Amniotic epithelial cell (primary cell): ENCODE measurements around the gene PPP1R8.

Experiments used
- DNase-seq: peaks from one replicate; pipeline ENCODE4 v3.0.0-alpha.2; 2010; ENCODE audit warnings: low read depth

The PPP1R8 gene

DNA sequence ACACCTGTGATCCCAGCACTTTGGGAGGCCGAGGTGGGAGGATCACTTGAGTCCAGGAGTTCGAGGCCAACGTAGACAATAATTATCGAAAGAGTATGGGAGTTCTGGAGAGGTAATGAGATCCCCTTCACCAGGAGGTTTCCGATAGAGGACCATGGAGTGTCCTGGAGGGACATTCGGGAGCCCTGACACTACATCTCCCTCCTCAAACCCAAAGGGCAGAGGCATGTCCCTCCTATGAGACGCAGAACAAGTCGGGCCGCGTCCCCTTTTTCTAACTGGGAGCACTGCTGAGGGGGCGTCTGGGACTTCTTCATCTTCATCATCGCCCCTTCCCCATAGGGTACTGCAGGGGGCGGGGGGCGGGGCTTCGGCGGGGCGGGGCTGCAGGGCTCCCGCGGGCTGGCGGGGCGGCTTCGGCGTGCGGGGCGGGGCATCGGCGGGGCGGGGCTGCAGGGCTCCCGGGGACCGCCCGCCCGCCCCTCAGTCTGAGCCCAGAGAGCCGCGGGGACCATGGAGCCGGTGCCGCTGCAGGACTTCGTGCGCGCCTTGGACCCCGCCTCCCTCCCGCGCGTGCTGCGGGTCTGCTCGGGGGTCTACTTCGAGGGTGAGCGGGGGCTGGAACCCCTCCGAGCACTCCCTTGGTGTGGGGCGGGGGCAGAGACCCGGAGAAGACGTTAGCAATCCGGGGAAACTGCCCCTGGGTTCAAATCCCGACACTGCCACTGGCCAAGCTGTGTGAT, 41.6 kb downstream of the PPP1R8 start, which contains the start of gene THEMIS2:
Gene THEMIS2, plus strand, starts transcription at position 486 of the 743 bp plus-strand sequence. Its CDS starts 28 bp downstream, at position 514.
- DNase-seq, result no peak

DNA sequence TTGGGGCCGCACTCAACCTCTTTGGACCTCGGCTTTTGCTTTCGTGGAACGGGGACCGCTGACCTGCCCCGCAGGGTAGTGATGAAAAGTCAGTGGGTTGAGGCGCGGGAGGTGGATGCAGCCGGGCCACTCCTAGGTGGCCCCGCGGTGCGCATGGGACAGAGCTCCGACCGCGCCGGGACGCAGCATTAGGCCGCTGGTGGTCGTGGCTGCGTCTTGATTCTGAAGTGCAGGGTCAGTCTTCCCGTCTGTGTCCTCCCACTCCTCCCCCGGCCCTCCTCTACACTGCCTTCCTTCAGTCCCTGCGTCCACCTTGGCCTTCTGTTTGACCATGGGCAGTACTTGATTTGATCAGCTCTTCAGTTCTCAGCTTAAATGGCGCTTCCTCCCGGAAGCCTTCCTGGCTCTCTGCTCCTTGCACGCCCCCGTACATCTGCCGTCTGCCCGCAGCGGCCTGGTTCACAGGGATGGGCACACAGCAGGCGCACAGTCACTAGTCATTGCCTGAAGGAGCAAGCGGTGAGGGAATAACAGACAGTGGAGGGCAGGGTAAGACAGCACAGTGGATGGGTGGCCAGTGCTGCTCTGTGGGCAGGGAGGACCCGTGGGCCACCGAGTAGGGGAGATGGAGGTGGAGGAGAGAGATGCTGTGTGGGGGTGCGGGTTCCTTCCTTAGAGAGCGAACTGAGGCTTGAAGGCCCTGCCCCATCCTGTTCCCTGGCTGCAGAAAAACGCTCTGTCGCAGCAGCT, 42.4 kb downstream of the PPP1R8 start:
- DNase-seq, result peak; percentile 43

DNA sequence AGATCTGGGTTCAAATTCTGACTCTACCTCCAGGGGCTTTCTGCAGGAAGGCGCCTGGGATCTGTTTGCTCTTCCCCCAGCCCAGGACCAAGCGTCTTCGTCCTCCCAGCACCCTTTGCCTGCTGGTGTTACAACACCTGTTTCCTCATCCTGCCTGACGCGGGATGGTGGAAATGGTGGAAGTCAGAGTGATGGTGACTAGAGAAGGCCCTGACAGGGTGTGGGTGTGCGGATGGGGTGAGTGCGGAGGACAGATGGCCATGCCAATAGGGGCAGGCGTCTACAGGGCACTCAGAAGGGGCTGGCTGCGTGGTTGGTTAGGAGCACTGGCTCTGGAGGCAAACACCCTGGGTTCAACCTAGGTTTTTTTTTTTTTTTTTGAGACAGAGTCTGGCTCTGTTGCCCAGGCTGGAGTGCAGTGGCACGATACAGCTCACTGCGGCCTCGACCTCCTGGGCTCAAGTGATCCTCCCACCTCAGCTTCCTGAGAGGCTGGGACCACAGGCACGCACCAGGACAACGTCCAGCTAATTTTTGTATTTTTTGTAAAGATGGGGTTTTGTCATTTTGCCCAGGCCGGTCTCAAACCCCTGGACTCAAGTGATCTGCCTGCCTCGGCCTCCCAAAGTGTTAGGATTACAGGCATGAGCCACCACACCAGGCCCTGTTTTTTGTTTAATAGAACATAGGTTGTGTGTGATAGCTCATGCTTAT, 43.2 kb downstream of the PPP1R8 start:
- peak; percentile 25 for DNase-seq

DNA sequence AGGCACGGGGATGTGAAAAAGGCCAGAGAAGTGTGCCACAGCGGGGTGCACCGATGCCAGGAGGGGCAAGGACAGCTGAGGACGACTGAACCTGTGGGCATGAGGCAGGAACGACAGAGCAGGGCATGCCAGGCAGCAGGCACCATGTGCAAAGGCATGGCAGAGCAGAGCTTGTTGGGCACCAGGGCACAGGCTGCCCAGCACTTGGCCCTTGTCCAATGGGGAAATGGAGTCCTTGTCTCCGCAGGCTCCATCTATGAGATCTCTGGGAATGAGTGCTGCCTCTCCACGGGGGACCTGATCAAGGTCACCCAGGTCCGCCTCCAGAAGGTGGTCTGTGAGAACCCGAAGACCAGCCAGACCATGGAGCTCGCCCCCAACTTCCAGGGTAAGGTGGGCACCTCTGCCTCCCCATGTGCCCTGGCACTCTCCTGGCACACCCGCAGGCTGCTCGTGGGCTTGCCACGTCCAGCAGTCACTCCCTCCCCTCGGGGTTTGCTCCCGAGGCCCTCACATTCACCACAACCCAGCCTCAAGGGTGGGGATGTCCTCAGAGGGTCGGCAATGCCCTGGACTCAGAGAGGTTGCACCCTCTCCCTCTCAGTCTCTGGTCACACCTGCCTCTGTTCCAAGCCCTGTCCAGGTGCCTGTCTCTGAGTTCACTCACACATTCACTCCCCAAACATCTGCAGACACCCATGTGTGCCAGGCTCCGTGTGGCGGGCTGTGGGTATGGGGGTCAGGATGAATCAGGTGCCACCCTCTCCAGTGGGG, 45.9 kb downstream of the PPP1R8 start:
- DNase-seq, result no peak

DNA sequence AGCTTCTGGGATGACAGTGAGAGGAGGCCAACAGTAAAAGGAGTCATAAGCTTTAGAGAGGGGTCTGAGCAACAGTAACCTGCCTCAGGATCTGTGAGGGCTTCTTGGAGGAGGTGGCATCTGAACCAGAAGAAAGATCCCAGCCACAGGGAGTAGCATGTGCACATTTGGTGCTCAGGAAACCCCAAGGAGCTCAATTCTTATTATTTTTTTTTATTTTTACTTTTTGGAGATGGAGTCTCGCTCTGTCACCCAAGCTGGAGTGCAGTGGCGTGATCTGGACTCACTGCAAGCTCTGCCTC, 46.5 kb downstream of the PPP1R8 start:
- no peak for DNase-seq

DNA sequence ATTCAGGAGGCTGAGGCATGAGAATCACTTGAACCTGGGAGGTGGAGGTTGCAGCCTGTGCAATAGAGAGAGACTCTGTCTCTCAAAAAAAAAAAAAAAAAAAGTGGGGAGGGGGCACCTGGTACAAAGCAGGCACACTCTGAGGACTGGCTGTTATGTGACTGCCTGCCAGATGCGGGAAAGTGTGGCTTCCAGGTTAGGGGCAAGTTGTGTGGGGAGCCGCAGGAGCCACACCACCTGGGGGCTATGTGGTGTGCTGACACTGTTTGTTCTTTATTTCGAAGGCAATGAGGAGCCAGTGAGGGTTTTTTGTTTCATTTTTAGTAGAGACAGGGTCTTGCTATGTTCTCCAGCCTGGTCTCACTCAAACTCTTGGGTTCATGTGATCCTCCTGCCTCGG, 47.5 kb downstream of the PPP1R8 start:
- DNase-seq, result no peak

DNA sequence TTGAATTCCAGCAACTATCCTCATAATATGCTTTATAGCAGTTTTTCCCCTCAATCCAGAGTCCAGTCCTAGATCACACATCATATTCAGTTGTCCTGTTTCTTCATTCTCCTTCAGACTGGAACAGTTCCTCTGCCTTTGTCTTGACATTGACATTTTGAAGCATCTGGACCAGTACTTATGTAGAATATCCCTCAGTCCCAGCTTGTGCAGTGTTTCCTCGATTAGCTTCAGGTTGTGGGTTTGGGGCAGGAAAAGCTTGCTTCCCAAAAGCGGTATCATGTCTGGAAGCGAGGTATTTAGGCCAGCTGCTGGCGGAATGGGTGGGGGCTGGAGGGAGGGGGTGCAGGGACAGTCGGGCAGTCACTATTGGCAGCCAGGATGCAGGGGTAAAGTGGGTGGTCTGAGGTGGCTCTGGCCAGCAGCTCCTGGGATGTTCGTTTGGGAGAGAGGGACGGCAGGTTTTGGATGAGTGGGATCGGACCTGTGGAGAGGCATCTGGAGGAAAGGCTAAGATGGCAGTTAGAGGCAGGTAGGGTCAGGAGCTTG, 48.3 kb downstream of the PPP1R8 start:
- DNase-seq, result no peak

DNA sequence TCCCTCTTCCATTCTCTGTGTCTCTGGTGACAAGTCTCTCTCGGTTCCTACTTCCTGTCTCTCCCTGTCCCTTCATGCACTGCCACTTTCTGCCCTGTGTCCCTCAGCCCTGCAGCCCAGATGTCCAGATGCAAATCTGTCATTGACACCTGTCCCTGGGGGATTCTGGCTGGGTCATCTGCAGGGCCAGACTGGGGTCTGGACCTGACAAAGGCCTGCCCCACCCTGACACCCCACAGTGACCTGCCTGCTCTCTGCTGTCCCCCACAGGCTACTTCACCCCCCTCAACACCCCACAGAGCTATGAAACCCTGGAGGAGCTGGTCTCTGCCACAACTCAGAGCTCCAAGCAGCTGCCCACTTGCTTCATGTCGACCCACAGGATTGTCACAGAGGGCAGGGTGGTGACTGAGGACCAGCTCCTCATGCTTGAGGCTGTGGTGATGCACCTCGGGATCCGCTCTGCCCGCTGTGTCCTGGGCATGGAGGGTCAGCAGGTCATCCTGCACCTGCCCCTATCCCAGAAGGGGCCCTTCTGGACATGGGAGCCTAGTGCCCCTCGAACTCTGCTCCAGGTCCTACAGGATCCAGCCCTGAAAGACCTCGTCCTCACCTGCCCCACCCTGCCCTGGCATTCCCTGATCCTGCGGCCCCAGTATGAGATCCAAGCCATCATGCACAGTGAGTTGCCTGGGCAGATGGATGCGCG, 48.9 kb downstream of the PPP1R8 start:
- no peak for DNase-seq

DNA sequence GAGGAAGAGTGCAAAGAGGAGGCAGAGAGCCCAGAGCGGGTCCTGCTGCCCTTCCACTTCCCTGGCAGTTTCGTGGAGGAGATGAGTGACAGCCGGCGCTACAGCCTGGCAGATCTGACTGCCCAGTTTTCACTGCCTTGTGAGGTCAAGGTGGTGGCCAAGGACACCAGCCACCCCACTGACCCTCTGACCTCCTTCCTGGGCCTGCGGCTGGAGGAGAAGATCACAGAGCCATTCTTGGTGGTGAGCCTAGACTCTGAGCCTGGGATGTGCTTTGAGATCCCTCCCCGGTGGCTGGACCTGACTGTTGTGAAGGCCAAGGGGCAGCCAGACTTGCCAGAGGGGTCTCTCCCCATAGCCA, 51.9 kb downstream of the PPP1R8 start:
- DNase-seq, result no peak

DNA sequence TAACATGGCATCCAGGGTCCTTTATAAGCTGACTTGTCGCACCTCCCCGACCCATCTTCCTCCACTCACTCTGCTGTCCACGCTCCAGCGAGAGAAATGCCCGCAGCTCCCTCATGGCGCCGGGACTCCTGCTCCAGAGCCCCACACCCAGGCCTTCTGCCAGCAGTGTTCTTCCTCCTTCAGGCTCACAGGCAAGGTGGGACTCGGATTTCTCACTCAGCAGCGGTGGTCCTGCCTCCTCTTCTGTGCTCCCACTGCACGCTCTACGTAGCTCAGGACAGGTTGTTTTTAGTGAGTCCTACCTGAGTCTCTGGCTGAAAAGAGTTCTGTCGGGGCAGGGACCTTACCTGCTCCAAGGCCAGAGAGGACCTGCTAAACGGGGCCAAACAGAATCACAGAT, 53.0 kb downstream of the PPP1R8 start:
- DNase-seq, result no peak

DNA sequence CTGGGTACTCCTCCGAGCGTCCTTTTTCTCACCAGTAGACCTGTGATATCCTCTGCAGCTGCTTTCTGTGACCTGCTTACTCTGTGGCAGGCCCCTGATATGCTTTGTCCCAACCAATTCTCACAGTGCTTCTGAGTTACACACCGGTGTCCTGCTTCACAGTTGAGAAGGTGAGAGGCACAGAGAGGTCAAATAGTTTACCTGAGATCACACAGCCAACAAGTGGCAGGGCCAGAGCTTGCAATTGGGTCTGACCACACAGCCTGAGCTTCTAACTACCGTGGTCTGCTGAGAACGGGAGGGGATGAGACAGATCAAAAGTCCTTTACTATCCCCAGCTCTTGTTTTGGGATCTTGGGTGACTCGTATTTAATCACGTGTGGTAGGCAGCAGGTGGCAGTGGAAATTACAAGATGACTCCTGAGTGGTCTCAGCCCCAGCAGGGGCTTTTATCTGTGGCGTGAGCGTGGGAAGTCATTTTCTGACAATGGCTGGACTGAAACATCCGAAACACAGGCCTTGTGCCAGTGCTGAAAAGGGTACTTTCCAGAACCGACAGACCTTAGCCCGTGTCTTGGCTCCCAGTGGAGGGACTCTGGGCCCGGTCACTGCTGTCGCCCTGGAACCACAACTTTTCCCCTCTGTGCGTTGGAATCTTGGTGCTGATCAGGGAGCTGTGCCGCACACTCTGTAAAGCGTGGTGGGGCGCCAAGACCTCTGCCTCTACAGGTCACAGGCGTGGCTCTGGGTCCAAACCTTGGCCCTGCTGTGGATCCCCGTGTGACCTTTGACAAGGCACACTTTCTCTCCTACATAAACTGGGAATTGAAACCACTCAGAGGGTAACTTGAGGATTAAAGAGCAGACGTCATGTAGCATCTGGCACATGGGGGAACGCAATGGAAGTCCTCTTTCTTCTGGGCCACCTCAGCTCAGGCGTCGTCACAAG, 53.7 kb downstream of the PPP1R8 start:
- DNase-seq, result no peak

DNA sequence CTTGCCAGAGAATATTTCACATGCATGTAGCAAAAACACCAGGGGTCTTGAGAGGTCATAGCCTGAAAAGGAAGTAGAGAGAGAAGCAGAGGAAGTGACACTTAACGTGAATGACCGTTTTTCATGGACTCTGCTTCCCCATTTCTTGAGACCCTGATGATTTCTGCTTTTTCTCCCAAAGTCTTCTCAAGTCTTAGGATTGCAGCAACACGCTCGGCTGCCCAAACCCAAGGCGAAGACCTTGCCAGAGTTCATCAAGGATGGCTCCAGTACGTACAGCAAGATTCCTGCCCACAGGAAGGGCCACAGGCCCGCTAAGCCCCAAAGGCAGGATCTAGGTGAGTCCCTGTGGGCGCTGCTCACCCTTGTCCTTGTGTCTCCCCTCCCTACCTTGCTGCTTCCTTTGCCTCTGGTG, 54.5 kb downstream of the PPP1R8 start:
- DNase-seq, result no peak

DNA sequence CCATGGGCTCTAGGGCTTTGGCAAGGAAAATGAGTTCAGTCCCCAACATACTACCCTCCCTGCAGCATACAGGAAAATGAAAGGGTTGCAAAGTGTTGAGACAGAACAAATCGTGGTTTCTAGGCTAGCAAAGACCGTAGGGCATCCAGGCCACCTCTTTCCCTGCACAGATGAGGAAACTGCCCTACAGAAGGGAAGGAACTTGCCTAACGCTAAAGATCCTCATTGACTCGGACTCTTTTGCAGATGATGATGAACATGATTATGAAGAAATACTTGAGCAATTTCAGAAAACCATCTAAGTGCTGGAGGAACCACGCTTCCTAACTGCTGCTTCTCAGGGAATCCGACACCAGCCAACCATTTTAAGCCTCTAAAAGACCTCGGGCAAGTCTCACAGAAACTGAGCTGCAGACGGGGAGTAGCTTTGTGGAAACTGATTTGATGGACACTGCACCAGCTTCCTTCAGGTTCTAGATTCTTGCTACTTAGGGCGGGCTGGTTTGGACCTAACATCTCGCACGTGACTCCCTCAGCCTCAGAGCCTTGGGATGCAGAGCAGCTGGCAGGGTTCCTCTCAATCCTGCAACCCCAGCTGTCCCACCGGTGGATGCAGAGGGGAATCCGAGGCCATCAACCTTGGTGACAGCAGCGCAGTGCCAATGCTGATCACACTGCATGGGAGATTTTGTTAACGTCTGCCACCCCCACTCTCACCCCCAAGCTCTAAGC, 55.2 kb downstream of the PPP1R8 start:
- DNase-seq, result peak; percentile 25

DNA sequence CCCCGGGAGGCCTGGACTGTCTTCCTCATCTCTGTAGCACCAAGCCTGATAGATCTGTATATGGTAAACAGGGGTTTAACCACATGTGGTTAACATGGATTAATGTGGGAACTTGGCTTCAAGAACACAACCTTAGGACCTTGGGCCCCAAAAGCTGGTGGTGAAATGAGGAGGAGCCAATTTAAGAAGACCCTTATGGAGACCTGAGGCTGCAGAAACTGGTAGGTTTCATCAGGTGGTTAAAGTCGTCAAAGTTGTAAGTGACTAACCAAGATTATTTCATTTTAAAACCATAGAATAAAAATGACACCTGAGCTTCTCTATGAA, 55.7 kb downstream of the PPP1R8 start:
- DNase-seq, result no peak

DNA sequence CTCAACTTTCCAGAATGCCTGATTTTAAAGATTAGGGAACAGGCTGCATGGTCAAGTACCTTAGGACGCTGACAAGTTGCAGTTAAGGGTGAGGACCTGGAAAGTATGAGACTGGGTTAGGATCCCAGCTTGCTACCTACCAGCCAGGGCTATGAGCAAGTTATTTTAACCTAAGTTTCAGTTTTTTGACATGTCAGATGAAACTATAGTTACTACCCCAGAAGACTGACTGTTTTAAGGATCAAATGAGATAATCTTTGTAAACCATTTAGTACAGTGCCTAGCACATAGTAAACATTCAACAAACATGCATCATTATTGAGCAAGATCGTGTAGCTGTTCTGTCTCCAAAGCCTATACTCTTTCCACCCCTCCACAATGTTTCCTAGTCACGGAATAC, 56.2 kb downstream of the PPP1R8 start:
- peak; percentile 53 for DNase-seq

DNA sequence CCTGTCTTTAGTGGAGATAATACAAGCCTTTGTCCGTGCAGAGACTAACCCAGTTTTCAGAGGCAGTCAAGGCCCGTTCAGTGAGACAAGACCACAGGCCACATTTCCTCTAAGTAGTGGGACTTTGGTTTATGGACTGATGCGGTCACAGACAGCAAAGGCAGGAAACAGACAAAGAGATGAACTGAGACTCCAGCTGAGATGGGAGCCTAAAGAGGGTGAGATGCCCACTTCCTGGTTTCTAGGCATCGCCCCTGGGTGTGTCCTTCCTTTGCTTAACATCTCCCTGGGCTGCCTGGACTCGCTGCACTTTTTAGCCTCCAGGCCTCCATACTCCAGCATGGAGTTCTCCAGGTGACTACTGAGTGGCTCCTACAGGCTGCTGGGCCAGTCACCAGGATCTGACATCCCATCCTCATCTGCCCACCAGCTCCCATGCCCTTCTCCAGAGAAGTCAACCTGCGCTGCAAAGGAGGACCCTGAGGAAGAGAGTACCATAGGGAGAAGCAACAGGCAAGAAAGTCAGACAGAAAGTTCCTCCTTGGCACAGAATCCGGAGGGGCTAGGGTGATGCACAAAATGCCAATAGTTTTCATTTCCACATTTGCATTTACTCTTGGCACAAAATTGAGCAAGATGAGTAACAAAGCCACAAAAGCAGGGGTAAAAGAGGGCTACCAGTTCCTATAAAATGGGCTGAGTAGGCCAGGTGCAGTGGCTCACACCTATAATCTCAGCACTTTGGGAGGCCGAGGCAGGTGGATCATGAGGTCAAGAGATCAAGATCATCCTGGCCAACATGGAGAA, 56.8 kb downstream of the PPP1R8 start:
- DNase-seq, result no peak

DNA sequence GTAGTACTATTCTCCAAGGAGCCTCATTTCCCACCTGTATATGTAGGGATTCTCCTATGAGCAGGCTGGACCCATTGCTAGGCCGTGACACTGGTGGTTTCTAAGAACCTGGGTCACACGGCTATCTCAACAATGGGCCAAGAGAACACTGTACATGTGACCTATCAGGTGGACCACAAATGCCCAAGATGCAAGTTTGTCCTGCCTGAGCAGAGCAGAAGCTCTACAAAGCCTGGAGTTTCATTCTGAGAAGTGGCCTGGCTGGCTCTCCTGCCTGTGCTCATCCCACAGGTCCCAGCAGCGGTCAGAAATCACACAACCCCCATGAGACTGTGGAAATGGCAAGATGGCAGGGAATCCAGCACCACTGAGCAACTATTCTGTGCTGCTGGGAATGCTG, 58.9 kb downstream of the PPP1R8 start:
- no peak for DNase-seq

DNA sequence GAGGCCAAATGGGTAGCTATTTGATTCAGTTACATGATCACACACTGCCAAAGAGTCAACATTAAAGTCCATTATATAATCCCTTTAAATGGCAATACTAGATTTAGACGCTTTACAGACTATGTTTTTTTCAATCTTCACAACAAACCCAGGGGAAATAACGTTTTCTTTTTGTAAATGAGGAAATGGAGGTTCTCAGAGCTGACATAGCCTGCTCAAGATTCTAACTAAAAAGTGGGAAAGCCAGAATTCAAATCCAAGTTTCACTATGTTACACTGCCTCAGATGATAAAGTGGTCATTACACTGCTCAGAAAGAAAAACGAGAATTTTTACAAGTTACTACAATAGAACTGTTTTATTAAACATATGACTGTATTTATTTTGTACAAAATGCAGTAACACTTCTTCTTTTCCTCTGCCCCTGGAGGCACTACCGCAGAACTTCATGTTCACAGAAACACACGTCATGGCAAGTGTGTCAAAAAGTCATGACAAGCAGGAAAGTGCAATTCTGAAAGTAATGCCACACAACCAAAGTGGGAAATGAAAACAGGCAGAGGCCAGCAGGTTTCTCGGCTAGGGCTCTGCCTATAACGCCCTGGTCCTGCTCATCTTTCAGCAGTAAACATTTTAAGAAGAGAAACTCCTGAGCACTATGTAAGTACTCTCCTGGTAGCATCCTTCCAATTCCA, 60.8 kb downstream of the PPP1R8 start:
- DNase-seq, result no peak
